HG02943 (cell line): Measurements from ENCODE around the gene PTPRN2.
"Not testable (repeated sequence)": the region's sequence is repeated elsewhere in the genome, so short reads cannot be mapped to it uniquely, and the experiment has no call there.

ENCODE experiments used
- ATAC-seq: cut with Tn5 transposase; IDR thresholded peaks from one replicate; pipeline ENCODE4 v1.9.1; 2021; ENCODE audit warnings: mild to moderate bottlenecking, low read depth, moderate library complexity; ENCODE audit not compliant: unreplicated experiment

The PTPRN2 gene

DNA sequence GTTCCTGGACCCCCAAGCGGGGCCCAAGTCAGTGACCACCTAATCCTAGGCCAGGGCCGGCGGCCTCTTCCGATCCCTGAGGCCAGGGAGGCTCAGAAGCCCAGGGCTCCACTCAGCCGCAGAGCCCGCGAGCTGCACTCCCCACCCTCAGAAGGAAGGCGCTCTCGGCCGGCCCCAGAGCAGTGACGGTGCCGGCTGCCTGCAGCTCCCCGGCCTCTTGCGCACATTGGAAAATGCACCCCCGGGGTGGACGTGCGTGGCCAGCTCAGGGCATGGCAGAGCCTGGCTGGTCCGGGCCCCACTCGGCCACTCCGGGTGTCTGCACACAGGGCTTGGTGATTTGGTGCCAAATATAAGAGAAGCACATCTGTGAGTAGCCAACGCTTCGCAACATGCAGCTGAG lies 269.1 kb downstream of the PTPRN2 start:
- ATAC-seq, result no peak

GRCh38 chr7:158317238-158318205 lies 270.1 kb downstream of the PTPRN2 start:
- no peak for ATAC-seq

DNA sequence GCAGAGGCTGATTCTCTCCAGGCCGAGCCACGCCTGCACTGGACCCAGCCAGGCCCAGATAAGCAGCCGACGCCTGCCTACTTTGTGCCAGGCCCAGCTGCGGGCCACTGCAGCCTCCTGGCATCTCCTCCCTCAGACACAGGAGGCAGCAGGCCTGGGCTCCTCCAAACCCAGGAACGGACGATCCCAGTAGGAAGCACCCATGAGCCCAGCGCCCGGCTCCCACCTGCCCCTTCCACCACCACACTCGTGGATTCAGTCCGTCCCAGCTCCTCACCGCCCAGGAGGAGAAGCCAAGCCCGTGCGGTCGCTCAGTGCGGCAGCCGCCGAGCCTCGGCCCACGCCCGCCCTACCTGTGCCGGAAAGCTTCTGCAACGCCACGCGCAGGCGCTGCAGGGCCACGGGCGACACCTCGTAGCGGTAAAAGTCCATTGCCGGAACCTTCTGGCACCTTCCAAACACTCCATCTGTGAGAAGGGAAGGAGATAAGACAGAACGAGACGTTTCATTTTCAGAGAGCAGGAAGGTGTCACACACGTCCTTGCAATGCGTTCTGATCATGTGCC lies 271.1 kb downstream of the PTPRN2 start:
- no peak for ATAC-seq

DNA sequence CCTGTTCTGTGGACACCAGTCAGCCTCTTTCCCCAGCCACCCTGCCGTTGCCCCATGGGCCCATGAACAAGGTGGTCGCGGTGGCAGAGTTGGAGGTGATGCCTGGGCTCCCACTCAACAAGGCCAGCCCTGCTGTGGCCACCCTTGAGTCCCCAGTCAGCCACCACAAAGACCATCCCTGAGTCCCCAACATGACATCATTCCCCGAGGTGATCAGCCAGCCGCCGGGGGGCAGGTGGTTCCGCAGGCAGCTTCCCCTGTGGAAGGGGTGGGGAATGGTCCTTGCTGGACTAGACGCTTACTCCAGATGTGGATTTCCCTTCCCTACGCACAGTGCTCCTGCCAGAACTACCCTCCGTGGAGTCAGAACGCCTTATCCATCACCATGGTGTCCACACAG lies 271.7 kb downstream of the PTPRN2 start:
- ATAC-seq, result no peak

GRCh38 chr7:158315326-158315725 lies 272.3 kb downstream of the PTPRN2 start:
- no peak for ATAC-seq

DNA sequence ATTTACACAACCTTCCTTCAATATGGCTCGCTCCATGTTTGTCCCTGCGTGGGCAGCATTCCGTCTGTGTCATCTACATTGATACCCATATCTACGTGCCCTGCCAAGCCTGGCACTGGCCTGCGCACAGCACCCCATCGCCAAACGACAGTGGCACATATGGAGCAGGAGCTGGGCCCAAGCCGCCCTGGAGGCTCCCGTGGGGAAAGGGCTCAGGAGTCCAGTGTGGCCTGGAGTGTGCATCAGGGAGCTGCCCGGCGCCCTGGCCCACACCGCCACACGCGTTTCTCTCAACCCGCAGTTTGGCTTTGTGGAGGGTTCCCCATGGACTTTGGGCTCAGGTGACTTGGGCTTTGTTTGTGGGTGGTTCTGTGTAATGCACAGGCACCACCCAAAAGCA lies 273.2 kb downstream of the PTPRN2 start:
- ATAC-seq, result no peak

- no peak for ATAC-seq
Measured at GRCh38 chr7:158313931-158314330, 273.7 kb downstream of the PTPRN2 start.

- ATAC-seq, result no peak
Measured at GRCh38 chr7:158312789-158313188, 274.8 kb downstream of the PTPRN2 start.

- no peak for ATAC-seq
Measured at GRCh38 chr7:158311791-158312190, 275.8 kb downstream of the PTPRN2 start.

GRCh38 chr7:158310924-158311666 lies 276.5 kb downstream of the PTPRN2 start:
- no peak for ATAC-seq

- no peak for ATAC-seq
Measured at GRCh38 chr7:158309868-158310763, 277.5 kb downstream of the PTPRN2 start.

DNA sequence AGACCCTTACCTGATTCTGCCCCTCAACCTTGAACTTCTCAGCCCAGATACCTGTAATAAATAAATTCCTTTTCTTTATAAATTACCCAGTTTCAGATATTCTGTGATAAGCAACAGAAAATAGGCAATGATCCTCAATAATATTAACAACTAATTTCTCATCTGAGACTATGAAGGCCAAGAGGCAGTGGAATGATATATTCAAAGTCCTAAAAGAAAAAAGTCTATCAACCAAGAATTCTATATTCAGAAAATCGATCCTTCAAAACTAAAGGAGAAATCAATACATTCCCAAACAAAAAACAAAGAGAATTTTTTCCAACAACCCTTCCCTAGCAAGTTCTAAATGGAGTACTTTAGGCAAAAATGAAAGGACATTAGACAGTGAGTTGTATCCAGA lies 279.6 kb downstream of the PTPRN2 start:
- ATAC-seq, result no peak

DNA sequence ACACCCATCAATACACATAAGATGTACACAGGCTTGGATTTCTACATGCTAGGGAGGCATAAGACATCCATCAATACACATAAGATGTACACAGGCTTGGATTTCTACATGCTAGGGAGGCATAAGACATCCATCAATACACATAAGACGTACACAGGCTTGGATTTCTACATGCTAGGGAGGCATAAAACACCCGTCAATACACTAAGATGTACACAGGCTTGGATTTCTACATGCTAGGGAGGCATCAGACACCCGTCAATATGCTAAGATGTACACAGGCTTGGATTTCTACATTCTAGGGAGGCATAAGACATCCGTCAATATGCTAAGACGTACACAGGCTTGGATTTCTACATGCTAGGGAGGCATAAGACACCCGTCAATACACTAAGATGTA lies 283.6 kb downstream of the PTPRN2 start:
- not testable (repeated sequence) for ATAC-seq

DNA sequence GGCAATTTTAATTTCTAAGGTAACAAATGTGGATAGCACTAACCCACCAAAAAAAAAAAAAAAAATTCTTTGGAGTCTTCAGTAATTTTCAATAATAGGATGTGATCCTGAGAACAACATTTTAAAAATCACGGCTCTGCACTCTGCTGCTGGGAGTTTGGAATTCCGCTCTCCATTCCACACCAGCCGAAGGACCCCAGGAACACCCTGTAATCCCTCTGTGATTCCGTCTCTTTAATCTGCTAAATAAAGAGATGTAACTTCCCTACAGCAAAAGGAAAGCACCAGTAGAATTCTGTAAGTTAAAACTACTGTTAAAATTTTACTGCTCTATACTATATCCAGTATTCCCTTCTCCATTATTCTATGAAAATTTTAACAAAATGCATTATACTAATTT lies 284.5 kb downstream of the PTPRN2 start:
- ATAC-seq, result no peak

GRCh38 chr7:158302274-158303070 lies 285.2 kb downstream of the PTPRN2 start:
- ATAC-seq, result no peak

DNA sequence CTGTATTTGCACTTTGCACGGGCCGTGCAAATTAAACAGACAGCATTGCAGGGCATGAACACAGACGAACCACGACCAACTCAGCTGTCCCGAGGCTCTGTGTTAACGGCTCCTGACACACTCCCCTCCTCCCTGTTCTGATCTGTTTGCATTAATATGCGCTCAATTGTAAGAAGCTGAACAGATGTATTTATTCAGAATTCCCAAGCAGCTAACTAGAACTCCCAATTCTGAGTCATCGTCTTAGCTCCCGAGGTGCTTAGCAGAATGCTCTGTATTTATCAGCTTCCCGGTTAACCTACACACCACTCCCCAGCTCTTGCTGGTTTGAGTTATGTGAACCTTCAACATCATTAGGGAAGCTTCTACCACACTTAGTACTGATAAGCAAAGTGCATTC lies 286.4 kb downstream of the PTPRN2 start:
- no peak for ATAC-seq

DNA sequence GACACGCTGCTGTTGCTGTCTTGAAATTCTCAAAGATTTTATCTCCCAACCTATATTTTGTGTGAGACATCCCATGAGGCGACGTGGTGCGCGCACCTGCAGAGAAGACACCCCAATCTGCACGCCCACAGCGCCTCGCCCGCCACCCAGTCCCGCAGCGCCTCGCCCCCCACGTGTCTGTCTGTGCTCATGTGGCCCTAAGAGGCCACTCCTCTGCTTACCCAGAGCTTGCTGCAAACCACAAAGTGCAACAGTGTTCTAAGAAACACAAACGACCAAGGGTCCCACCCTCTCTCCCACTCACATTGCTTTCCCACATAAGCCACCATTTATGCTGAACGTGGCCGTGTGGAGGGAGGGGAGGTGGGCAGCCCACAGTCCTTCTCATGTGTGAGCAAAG lies 287.2 kb downstream of the PTPRN2 start:
- no peak for ATAC-seq

- ATAC-seq, result no peak
Measured at GRCh38 chr7:158299607-158300006, 288.0 kb downstream of the PTPRN2 start.

DNA sequence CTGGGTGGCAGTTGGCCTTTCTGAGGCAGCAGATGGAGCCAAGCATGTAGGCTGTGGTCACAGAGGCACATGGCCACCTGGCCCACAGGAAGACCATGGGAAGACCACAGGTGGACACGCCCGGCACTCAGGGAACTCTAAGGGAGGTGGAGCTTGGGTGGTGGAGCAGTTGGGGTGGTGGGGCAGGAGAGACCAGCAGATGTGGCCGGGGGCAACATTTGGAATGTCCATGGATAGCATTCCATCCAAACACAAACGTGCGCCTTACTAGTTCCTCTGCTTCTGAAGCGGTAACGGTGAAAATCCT lies 290.9 kb downstream of the PTPRN2 start:
- no peak for ATAC-seq
